GM12891 (cell line): ENCODE results near the gene HGD.

Experiments used
- POLR2A ChIP-seq: IDR thresholded peaks from 2 replicates; pipeline ENCODE4 v1.6.1; 2011; ENCODE audit warnings: low read depth, low read length, control low read depth
- POLR2AphosphoS5 ChIP-seq: IDR thresholded peaks from 2 replicates; pipeline ENCODE4 v1.6.1; 2011; ENCODE audit warnings: low read depth, low read length, control low read depth
- SPI1 ChIP-seq: IDR thresholded peaks from 2 replicates; pipeline ENCODE4 v1.6.1; 2011; ENCODE audit warnings: low read depth, low read length, control low read depth
- TAF1 ChIP-seq: IDR thresholded peaks from 2 replicates; pipeline ENCODE4 v1.6.1; 2011; ENCODE audit warnings: low read depth, low read length, control low read depth

GRCh38 chr3:120595788-120596115 is 86.3 kb downstream of the HGD start:
- TF ChIP-seq POLR2A (no peak), SPI1 (no peak), POLR2AphosphoS5 (no peak), TAF1 (no peak)
